ENCODE results near the gene MRPL20.

GRCh38 chr1:1427820-1428148 is 20.7 kb upstream of the MRPL20 start:
- TF ChIP-seq CTCF (IDR thresholded peaks at IDR 0.05) (no peak), POLR2AphosphoS5 (IDR thresholded peaks at IDR 0.05) (no peak), POLR2A (IDR thresholded peaks at IDR 0.05) (no peak)
